CD8-positive, alpha-beta memory T cell (primary cell): ENCODE results near the gene FHAD1. TPM values are rescaled to one million over a fixed set of nuclear protein-coding genes. Genes with fewer than 3 reads are reported as not detected.

Source experiments
- CTCF ChIA-PET: fragments of 350-600 bp; sonication (Branson Sonifier 250); formaldehyde crosslinking; loops from one replicate; lab custom pipeline; 2021; ENCODE audit warnings: antibody characterized with exemption; lab: Charles Lee
- POLR2A ChIA-PET: fragments of 350-600 bp; sonication (Branson Sonifier 250); formaldehyde crosslinking; loops from one replicate; lab custom pipeline; 2021; ENCODE audit warnings: antibody characterized with exemption; lab: Charles Lee
- DNase-seq, 5 donors: peaks; one replicate each; pipeline versions ENCODE4 v3.0.0 to v3.0.0-alpha.2; 2020 to 2022; ENCODE audit warnings: mixed read lengths in 1 of 5
- H3K27ac ChIP-seq: one replicate; pipeline ENCODE4 v1.7.0; 2013; ENCODE audit warnings: low read depth, mild to moderate bottlenecking, low read length, moderate library complexity
- H3K27me3 ChIP-seq: 2 replicates; pipeline ENCODE4 v1.7.0; 2013; ENCODE audit warnings: low read length, mild to moderate bottlenecking; ENCODE audit not compliant: insufficient read depth, poor library complexity, severe bottlenecking
- H3K36me3 ChIP-seq: 2 replicates; pipeline ENCODE4 v1.7.0; 2013; ENCODE audit warnings: mild to moderate bottlenecking, low read length, moderate library complexity; ENCODE audit not compliant: insufficient read depth
- H3K4me1 ChIP-seq: 2 replicates; pipeline ENCODE4 v1.7.0; 2013; ENCODE audit warnings: mild to moderate bottlenecking, low read length, moderate library complexity; ENCODE audit not compliant: insufficient read depth
- H3K4me3 ChIP-seq: 2 replicates; pipeline ENCODE4 v1.7.0; 2013; ENCODE audit warnings: mild to moderate bottlenecking, low read length
- H3K9me3 ChIP-seq: 2 replicates; pipeline ENCODE4 v1.7.0; 2013; ENCODE audit warnings: mild to moderate bottlenecking, low read length
- H3K27ac Mint-ChIP-seq, 8 donors: one replicate each; pipeline ENCODE4 v1.8.0; 2020 to 2021; ENCODE audit warnings: mixed read lengths in 8 of 8, mild to moderate bottlenecking in 6 of 8, inconsistent platforms in 3 of 8, moderate library complexity in 3 of 8
- H3K27me3 Mint-ChIP-seq, 2 donors: one replicate each; pipeline ENCODE4 v1.8.0; 2020 to 2021; ENCODE audit warnings: mixed read lengths in 2 of 2, mild to moderate bottlenecking in 1 of 2, moderate library complexity in 1 of 2
- H3K36me3 Mint-ChIP-seq, 3 donors: one replicate each; pipeline ENCODE4 v1.8.0; 2020 to 2021; ENCODE audit warnings: mixed read lengths in 3 of 3, inconsistent platforms in 1 of 3, mild to moderate bottlenecking in 1 of 3
- H3K4me1 Mint-ChIP-seq, 3 donors: one replicate each; pipeline ENCODE4 v1.8.0; 2020 to 2021; ENCODE audit warnings: mixed read lengths in 3 of 3, inconsistent platforms in 1 of 3, mild to moderate bottlenecking in 1 of 3
- H3K4me3 Mint-ChIP-seq, 7 donors: one replicate each; pipeline ENCODE4 v1.8.0; 2020 to 2021; ENCODE audit warnings: mixed read lengths in 7 of 7, mild to moderate bottlenecking in 6 of 7, moderate library complexity in 4 of 7, inconsistent platforms in 2 of 7
- H3K9me3 Mint-ChIP-seq, 5 donors: one replicate each; pipeline ENCODE4 v1.8.0; 2020 to 2022; ENCODE audit warnings: mixed read lengths in 5 of 5, mild to moderate bottlenecking in 3 of 5, moderate library complexity in 2 of 5, inconsistent platforms in 1 of 5
- polyA plus RNA-seq: library from polyadenylated mRNA; unstranded; fragments of 300-500 nt; fragmentation: Illumina TruSeq; gene quantifications from one replicate; pipeline ENCODE4 v1.2.3, GENCODE V29; 2021
- total RNA-seq, 2 experiments: library from RNA; stranded (reverse); gene quantifications; one replicate each; pipeline ENCODE4 v1.2.3, GENCODE V29; 2021

FHAD1 gene
- total and polyA plus RNA-seq, 3 experiments from 2014 or later = not detected

DNA sequence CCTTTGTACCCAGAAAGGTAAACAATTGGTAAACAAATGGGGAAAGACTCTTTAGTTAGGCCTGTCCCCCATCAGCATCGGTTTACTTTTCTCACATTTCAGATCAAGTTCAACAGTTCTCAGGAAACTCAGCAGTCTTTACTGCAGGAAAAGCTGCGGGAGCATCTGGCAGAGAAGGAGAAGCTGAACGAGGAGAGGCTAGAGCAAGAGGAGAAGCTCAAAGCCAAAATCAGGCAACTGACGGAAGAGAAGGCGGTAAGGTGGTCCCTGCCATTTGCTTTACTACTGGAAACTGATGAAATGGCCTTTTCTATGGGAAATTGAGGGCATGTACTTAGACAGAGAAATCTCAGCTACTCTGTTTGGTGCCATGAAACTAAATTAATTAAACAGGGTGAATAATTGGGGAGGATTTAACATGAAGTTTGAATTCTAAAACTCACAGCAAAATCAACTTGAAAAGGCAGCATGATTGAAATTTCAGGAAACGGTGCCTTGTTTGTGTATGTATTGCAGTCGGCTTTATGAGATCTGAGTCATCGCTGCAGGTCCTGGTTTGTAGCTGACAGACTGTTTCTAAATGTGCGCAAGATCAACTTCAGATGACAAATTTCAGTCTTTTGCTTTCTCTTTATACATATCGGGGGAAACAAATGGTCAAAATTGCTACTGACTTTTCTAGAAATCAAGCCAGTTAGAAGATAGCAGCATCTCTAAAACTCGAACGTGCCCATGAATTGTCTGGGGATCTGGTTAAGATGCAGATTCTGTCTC lies 94.8 kb downstream of the FHAD1 start:
- peaks cover 0 to 1% (median 0%) of the 10 kb centered on the region in 3 donors for H3K36me3 Mint-ChIP-seq
- Histone ChIP-seq H3K4me3 (no peak overlapping the region), H3K9me3 (no peaks in the 10 kb centered on the region), H3K27ac (peak overlapping the region; percentile 14), H3K4me1 (peaks cover 33% of the 10 kb centered on the region), H3K27me3 (peaks cover 3% of the 10 kb centered on the region), H3K36me3 (no peaks in the 10 kb centered on the region)
- CTCF ChIA-PET = interaction anchor here (0.6 to 2.2 kb wide), 4 partner anchors 9 to 18 kb away, joined by 3 to 9 read pairs (median 5); no protein-coding TSS in a partner anchor
- DNase-seq = peak in 1 of 5 donors; percentile 16
- peaks cover 63 to 68% (median 63%) of the 10 kb centered on the region in 3 donors for H3K4me1 Mint-ChIP-seq
- H3K4me3 Mint-ChIP-seq = peak overlapping the region in 6 of 7 donors; percentile 20 to 68 (median 28)
- POLR2A ChIA-PET = interaction anchor here (1.5 kb wide), 1 partner anchor 70 kb away, joined by 4 read pairs; no protein-coding TSS in a partner anchor
- H3K27me3 Mint-ChIP-seq = peaks cover 3 to 11% of the 10 kb centered on the region in 2 donors
- no peaks in the 10 kb centered on the region for H3K9me3 Mint-ChIP-seq
- peak overlapping the region; percentile 57 to 92 (median 76) for H3K27ac Mint-ChIP-seq

DNA sequence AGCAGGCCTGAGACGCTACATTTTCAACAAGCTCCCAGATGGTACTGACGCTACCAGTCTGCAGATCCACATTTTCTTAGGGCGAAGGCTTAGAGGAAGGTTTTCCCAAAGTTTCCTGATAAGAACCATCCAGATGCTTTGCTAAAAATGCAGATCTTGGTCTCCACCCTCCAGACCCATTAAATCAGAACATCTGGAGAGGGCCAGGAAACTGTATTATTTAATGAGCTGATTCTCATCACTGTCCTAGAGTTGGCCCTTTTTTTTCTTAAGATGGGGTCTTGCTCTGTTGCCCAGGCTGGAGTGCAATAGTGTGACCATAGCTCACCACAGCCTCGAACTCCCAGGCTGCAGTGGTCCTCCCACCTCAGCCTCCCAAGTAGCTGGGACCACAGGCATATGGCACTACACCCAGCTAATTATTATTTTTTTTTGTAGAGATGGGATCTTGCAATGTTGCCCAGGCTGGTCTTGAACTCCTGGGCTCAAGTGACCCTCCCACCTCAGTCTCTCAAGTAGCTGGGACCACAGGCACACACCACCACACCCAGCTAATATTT lies 95.5 kb downstream of the FHAD1 start:
- peaks cover 0 to 1% (median 0%) of the 10 kb centered on the region in 3 donors for H3K36me3 Mint-ChIP-seq
- ChIA-PET POLR2A (interaction anchor here (1.5 kb wide), 1 partner anchor 69 kb away, joined by 4 read pairs; no protein-coding TSS in a partner anchor), CTCF (interaction anchor here (0.6 to 2.2 kb wide), 3 partner anchors 9 to 19 kb away, joined by 3 to 9 read pairs (median 5); no protein-coding TSS in a partner anchor)
- Histone ChIP-seq H3K9me3 (no peaks in the 10 kb centered on the region), H3K27me3 (peaks cover 3% of the 10 kb centered on the region), H3K4me1 (peaks cover 40% of the 10 kb centered on the region), H3K4me3 (no peak overlapping the region), H3K27ac (no peak overlapping the region), H3K36me3 (no peaks in the 10 kb centered on the region)
- H3K9me3 Mint-ChIP-seq = no peaks in the 10 kb centered on the region
- peaks cover 69 to 74% (median 70%) of the 10 kb centered on the region in 3 donors for H3K4me1 Mint-ChIP-seq
- H3K4me3 Mint-ChIP-seq = peak overlapping the region in 5 of 7 donors; percentile 20 to 68 (median 28)
- H3K27ac Mint-ChIP-seq = peak overlapping the region; percentile 57 to 92 (median 78)
- no peak for DNase-seq
- H3K27me3 Mint-ChIP-seq = peaks cover 3 to 7% of the 10 kb centered on the region in 2 donors

- no peak overlapping the region for H3K4me3 ChIP-seq
- H3K36me3 ChIP-seq = no peaks in the 10 kb centered on the region
- peaks cover 3% of the 10 kb centered on the region in 2 donors for H3K27me3 Mint-ChIP-seq
- no peak for DNase-seq
- H3K9me3 ChIP-seq = no peaks in the 10 kb centered on the region
- H3K27ac ChIP-seq = no peak overlapping the region
- H3K27me3 ChIP-seq = peaks cover 3% of the 10 kb centered on the region
- ChIA-PET POLR2A (no interaction called here), CTCF (interaction anchor here (1.2 to 2.2 kb wide), 2 partner anchors 12 to 20 kb away, joined by 3 to 5 read pairs; no protein-coding TSS in a partner anchor)
- H3K9me3 Mint-ChIP-seq = no peaks in the 10 kb centered on the region
- peaks cover 0 to 1% (median 0%) of the 10 kb centered on the region in 3 donors for H3K36me3 Mint-ChIP-seq
- H3K27ac Mint-ChIP-seq = peak overlapping the region in 7 of 8 donors; percentile 16 to 90 (median 66)
- peaks cover 45% of the 10 kb centered on the region for H3K4me1 ChIP-seq
- H3K4me3 Mint-ChIP-seq = peak overlapping the region in 3 of 7 donors; percentile 8 to 36 (median 15)
- H3K4me1 Mint-ChIP-seq = peaks cover 74 to 76% (median 75%) of the 10 kb centered on the region in 3 donors
Measured at GRCh38 chr1:15343099-15343498, 96.1 kb downstream of the FHAD1 start.

GRCh38 chr1:15343729-15344128 lies 96.7 kb downstream of the FHAD1 start:
- Mint-ChIP-seq H3K36me3 (peaks cover 0 to 1% (median 0%) of the 10 kb centered on the region in 3 donors), H3K4me3 (peak overlapping the region in 1 of 7 donors; percentile 52), H3K27me3 (peaks cover 0 to 3% of the 10 kb centered on the region in 2 donors), H3K27ac (peak overlapping the region in 6 of 8 donors; percentile 30 to 90 (median 54)), H3K9me3 (no peaks in the 10 kb centered on the region), H3K4me1 (peaks cover 71 to 80% (median 76%) of the 10 kb centered on the region in 3 donors)
- no peaks in the 10 kb centered on the region for H3K9me3 ChIP-seq
- DNase-seq = no peak
- H3K4me1 ChIP-seq = peaks cover 45% of the 10 kb centered on the region
- H3K36me3 ChIP-seq = no peaks in the 10 kb centered on the region
- CTCF ChIA-PET = no interaction called here
- H3K27ac ChIP-seq = no peak overlapping the region
- no peaks in the 10 kb centered on the region for H3K27me3 ChIP-seq
- H3K4me3 ChIP-seq = no peak overlapping the region
- POLR2A ChIA-PET = no interaction called here

- peak overlapping the region in 2 of 7 donors; percentile 44 to 76 for H3K4me3 Mint-ChIP-seq
- DNase-seq = no peak
- no peaks in the 10 kb centered on the region for H3K36me3 ChIP-seq
- ChIA-PET POLR2A (no interaction called here), CTCF (interaction anchor here (1.3 kb wide), 1 partner anchor 21 kb away, joined by 4 read pairs; no protein-coding TSS in a partner anchor)
- H3K4me1 ChIP-seq = peaks cover 45% of the 10 kb centered on the region
- no peaks in the 10 kb centered on the region for H3K9me3 ChIP-seq
- peak overlapping the region in 5 of 8 donors; percentile 51 to 96 (median 89) for H3K27ac Mint-ChIP-seq
- H3K27me3 Mint-ChIP-seq = peaks cover 0 to 3% of the 10 kb centered on the region in 2 donors
- H3K27ac ChIP-seq = no peak overlapping the region
- H3K36me3 Mint-ChIP-seq = peaks cover 0 to 1% (median 0%) of the 10 kb centered on the region in 3 donors
- H3K4me1 Mint-ChIP-seq = peaks cover 71 to 80% (median 76%) of the 10 kb centered on the region in 3 donors
- H3K27me3 ChIP-seq = no peaks in the 10 kb centered on the region
- H3K9me3 Mint-ChIP-seq = no peaks in the 10 kb centered on the region
- no peak overlapping the region for H3K4me3 ChIP-seq
Measured at GRCh38 chr1:15344380-15344779, 97.4 kb downstream of the FHAD1 start.

DNA sequence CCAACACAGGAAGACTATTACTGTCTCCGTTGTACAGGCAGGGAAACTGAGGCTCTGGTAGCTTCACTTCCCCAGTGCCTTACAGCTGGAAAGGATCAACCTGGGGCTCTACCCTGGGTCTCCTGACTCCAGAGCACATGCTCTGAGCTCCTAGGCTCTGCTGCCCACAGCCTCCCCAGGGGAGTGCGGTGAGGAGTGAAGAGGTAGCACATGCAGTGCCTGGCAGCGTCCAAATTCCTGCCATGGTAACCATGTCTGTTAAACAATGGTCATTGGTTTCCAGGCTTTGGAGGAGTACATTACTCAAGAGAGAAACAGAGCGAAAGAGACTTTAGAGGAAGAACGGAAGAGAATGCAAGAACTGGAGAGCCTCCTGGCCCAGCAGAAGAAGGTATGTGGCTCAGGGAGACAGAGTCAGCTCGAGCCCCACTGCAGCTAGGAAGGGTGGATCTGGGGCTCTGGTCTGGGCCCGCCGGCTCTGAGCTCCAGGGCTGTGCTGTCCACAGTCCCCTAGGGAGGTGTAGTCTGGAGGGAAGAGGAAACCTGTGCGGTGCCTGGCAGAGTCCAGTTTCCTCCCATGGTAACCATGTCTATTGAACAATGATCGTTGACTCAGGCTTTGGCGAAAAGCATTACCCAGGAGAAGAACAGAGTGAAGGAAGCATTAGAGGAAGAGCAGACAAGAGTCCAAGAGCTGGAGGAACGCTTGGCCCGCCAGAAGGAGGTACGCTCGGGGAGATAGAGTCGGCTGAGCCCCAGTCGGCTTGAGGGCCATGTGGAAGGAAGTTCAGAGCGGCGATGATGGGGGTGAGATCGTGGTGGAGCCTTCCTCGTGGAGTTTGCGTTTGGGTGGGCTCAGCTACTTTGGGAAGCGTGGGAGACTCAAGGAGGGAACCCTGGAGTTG lies 98.0 kb downstream of the FHAD1 start:
- POLR2A ChIA-PET = no interaction called here

More for the DNA sequence above, 98.0 kb downstream of the FHAD1 start:
- Mint-ChIP-seq H3K4me1 (peaks cover 71 to 77% (median 76%) of the 10 kb centered on the region in 3 donors), H3K9me3 (no peaks in the 10 kb centered on the region), H3K4me3 (peak overlapping the region; percentile 23 to 85 (median 74)), H3K27ac (peak overlapping the region; percentile 82 to 98 (median 91)), H3K36me3 (peaks cover 0 to 1% (median 0%) of the 10 kb centered on the region in 3 donors), H3K27me3 (peaks cover 0 to 3% of the 10 kb centered on the region in 2 donors)
- Histone ChIP-seq H3K9me3 (no peaks in the 10 kb centered on the region), H3K4me1 (peaks cover 45% of the 10 kb centered on the region), H3K27ac (peak overlapping the region; percentile 64), H3K36me3 (no peaks in the 10 kb centered on the region), H3K27me3 (no peaks in the 10 kb centered on the region), H3K4me3 (no peak overlapping the region)
- DNase-seq = no peak
- CTCF ChIA-PET = interaction anchor here (1.3 kb wide), 1 partner anchor 22 kb away, joined by 4 read pairs; no protein-coding TSS in a partner anchor
